Right lung (tissue), 5 donors: ENCODE data around the gene OCLN. TPM values are rescaled to one million over a fixed set of nuclear protein-coding genes. Genes with fewer than 3 reads are reported as not detected.
"Not testable (repeated sequence)": the region's sequence is repeated elsewhere in the genome, so short reads cannot be mapped to it uniquely, and the experiment has no call there.

Experiments used
- DNase-seq, 2 donors: peaks; one replicate each; pipeline ENCODE4 v3.0.0-alpha.2; 2013
- polyA plus RNA-seq, 5 donors: library from polyadenylated mRNA; unstranded; fragments of 120-200 nt; gene quantifications; one replicate each; pipeline versions ENCODE4 v1.2.1 to v1.2.3, GENCODE V29; 2013; ENCODE audit warnings: inconsistent platforms in 1 of 5, low replicate concordance in 1 of 5; ENCODE audit not compliant: insufficient read length in 5 of 5, insufficient read depth in 1 of 5

Gene OCLN
- polyA plus RNA-seq, 5 donors = 28.6 to 49.4 (median 45.9) TPM

GRCh38 chr5:69485471-69485870 is 7.1 kb upstream of the OCLN start:
- no peak for DNase-seq

GRCh38 chr5:69489246-69489645 is 3.3 kb upstream of the OCLN start:
- no peak for DNase-seq

DNA sequence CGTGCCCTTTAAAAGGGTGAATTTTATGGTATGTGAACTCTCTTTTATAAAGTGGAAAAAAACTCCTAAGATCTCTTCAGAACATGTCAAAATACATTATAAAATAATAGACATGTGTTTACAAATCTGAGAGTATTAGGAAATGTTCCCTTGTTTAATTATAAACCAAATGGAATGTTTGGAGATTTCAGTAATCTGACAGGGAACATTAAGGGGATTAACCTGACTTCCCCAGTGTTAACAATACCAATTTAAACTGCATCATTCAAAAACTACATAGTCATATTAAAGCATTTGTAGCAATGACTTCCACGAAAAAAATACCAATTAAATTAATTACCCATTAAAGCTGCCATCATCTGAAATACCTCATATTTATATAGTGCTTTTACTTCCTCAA is 1.6 kb upstream of the OCLN start:
- DNase-seq = no peak

GRCh38 chr5:69491838-69492390 is 676 bp upstream of the OCLN start:
- DNase-seq = no peak

DNA sequence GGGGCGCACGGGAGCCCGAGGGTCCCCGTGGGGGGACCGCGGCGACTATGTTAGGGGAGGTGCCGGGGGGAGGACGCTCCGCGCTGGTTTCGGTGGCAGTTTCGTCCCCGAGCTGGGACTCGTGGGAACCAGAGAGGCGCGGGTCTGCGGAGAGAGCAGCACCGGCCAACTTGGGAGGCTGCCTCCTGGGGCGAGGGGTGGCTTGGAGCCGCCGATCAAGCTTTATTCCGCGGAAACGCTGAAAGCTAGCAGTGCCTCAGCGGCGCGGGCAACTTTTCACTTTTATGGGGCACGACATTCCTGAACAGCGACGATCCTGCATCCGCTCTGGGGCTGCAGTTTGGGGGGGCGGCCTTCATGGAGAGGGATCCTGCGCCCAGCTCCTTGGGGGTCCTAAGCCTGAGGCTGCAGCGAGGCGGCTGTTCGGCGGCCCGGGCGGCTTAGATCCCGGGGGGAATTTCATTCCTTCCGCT is 369 bp downstream of the OCLN start:
- no peak for DNase-seq

- DNase-seq = peak in 1 of 2 donors; percentile 30
These were observed 975 bp downstream of the OCLN start for GRCh38 chr5:69493396-69494133.

DNA sequence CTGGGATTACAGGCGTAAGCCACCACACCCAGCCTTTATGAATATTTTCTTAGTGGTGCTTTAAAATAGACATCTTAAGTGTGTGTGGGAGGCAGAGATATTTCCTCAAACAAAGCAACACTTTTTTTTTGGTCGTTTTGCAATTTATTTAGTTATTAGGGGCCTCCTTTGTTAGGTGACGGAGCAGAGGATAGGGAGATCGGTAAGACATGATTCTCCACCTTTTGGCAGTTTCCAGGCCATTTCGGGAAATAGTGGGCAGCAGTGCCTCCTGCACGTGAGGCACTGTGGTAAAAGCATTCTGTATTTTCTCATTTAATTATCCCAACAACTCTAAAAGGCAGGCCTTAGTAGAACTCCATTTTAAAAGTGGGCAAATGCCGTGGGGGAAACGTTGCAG is 1.9 kb downstream of the OCLN start:
- no peak for DNase-seq

- DNase-seq = no peak
These were observed 4.5 kb downstream of the OCLN start for GRCh38 chr5:69497006-69497520.

GRCh38 chr5:69498384-69498783 is 5.8 kb downstream of the OCLN start:
- DNase-seq = no peak

DNA sequence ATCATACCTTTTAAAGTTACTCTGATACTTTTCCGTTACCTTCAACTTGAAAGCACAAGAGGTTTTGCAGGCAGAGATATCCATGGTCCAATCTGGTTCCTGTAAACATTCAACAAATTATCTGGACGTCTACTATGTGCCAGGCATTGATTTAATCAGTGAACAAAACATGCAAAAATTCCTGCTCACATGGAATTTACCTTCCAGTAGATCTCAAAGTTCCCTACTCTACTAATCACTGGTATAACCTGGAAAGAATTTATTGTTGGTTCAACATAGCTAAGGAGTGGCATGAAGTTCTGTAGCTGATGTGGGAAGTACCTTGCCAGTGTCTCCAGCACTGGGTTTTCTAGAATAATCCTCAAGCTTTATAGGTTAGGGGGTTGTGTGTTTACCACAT is 9.8 kb downstream of the OCLN start:
- DNase-seq = no peak

- no peak for DNase-seq
These were observed 10.3 kb downstream of the OCLN start for GRCh38 chr5:69502767-69503488.

GRCh38 chr5:69504036-69504435 is 11.4 kb downstream of the OCLN start:
- DNase-seq = no peak

GRCh38 chr5:69505306-69505705 is 12.7 kb downstream of the OCLN start:
- DNase-seq = no peak

DNA sequence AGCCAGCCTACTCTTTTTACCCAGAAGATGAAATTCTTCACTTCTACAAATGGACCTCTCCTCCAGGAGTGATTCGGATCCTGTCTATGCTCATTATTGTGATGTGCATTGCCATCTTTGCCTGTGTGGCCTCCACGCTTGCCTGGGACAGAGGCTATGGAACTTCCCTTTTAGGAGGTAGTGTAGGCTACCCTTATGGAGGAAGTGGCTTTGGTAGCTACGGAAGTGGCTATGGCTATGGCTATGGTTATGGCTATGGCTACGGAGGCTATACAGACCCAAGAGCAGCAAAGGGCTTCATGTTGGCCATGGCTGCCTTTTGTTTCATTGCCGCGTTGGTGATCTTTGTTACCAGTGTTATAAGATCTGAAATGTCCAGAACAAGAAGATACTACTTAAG is 16.6 kb downstream of the OCLN start:
- DNase-seq = no peak

DNA sequence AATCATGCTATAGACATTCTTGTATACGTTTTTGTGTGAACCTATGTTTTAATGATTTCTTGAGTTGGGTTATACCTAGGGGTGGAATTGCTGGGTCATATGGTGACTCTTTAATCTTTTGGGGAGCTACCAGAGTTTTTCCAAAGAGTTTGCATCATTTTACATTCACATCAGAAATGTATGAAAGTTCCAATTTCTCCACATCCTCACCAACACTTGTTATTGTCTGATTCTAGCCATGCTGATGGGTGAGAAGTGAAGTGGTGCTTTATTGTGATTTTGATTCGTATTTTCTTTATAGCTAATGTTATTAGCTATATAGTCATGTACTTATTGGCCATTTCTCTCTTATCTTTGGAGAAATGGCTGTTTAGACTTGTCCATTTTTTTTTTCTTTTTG is 18.1 kb downstream of the OCLN start:
- DNase-seq = no peak

GRCh38 chr5:69512740-69513260 is 20.2 kb downstream of the OCLN start:
- no peak for DNase-seq

GRCh38 chr5:69515570-69515969 is 23.0 kb downstream of the OCLN start:
- not testable (repeated sequence) for DNase-seq

- no peak for DNase-seq
These were observed 24.2 kb downstream of the OCLN start for GRCh38 chr5:69516769-69517168.

- DNase-seq = peak; percentile 44 to 46
These were observed 25.2 kb downstream of the OCLN start for GRCh38 chr5:69517763-69518212.

DNA sequence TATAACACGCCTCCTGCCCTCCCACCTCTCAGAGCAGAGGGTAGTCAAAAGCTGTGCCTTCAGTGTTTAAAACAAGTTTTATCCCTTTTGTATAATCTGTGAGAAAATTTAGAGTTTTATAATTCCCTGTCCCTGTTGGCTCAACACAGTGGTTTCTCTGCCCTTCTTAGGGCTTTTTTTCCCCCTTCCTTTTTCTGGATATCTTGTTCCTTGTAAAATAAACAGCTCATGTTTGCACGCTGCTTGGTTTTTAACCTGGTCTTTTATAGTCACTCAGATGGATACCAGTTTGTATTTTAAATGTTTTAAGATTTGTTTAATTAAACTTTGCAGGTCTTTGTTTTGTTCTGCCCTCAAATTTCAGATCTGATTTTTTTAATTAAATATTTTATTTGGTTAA is 26.7 kb downstream of the OCLN start:
- DNase-seq = no peak

DNA sequence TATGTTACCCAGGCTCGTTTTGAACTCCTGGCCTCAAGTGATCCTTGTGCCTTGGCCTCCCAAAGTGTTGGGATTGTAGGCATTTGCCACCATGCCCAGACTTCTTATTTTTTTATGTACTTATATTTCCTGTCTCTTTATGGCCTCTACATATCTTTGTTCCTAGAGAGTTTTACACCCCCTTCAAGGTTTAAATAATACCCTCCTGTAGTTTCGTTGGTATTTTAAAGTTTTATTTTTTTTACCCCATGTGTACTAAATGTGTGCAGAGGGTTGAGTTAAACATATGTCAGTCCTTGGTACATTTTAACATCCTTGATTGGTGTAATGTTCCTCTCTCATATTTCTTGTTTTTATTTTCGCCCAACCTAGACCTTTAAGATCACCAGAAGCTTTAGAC is 29.4 kb downstream of the OCLN start:
- DNase-seq = no peak

DNA sequence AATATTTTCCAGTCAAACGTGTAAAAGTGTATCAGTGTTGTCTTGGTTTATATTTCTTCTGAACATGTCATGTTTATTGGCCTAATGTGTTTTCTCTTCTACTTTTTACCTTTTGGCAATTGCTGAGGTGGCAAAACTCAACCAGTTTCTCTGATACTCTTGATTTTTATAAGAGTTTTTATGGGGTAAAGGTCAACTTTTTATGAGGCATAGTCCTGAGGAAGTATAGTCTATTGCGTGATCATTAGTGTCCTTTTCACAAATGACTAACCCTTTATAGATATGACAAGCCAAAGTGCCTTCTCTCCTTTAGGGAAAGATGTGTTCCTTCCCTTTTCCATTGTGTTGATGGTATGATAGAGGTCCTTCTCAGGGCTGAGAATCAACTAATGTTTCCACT is 32.9 kb downstream of the OCLN start:
- no peak for DNase-seq

GRCh38 chr5:69526660-69527059 is 34.1 kb downstream of the OCLN start:
- no peak for DNase-seq
